HCT116 (cell line): ENCODE results near the gene TEKT3. TPM values are rescaled to one million over a fixed set of nuclear protein-coding genes. Genes with fewer than 3 reads are reported as not detected.

Experiments used
- ATAC-seq: fragments of 200-7000 bp; cut with Tn5 transposase; 2 replicates; pipeline ENCODE4 v1.9.1; 2020; ENCODE audit warnings: mild to moderate bottlenecking, moderate library complexity
- BruUV-seq: library from RNA; stranded (reverse); fragments of 400-500 nt; replicated peaks from 2 replicates; lab custom pipeline; 2021; lab: Mats Ljungman, UMichigan
- CTCF ChIA-PET: fragments of 300-600 bp; sonication (Branson Sonifier 250); formaldehyde crosslinking; loops from one replicate; lab custom pipeline; 2021; ENCODE audit warnings: antibody characterized with exemption; lab: Charles Lee
- POLR2A ChIA-PET: fragments of 300-600, 350-600 bp; sonication (Branson Sonifier 250); formaldehyde crosslinking; loops from one replicate; lab custom pipeline; 2021; ENCODE audit warnings: antibody characterized with exemption; lab: Charles Lee
- RAD21 ChIA-PET, 2 experiments: fragments of 300-600 bp; sonication (Branson Sonifier 250); formaldehyde crosslinking; loops; one replicate each; lab custom pipeline; 2023; ENCODE audit warnings: low total read pairs in 2 of 2; ENCODE audit not compliant: uncharacterized antibody in 2 of 2, unreplicated experiment in 2 of 2, low non-redundant PET in 1 of 2; lab: Charles Lee
- DNase-seq: peaks from one replicate; pipeline ENCODE4 v3.0.0-alpha.2; 2010; ENCODE audit warnings: low read depth, low spot score
- H2AFZ ChIP-seq: fragments of 200-600 bp; shearing (Covaris generic), sonication (generic); 2 replicates; pipeline ENCODE4 v1.6.1; 2017; ENCODE audit warnings: low read depth, mixed run types, mixed read lengths, antibody characterized with exemption, low read length; ENCODE audit not compliant: poor library complexity, severe bottlenecking
- H3K27ac ChIP-seq: 2 replicates; pipeline ENCODE4 v1.5.1; 2012; ENCODE audit warnings: low read depth, low read length
- H3K27me3 ChIP-seq: fragments of 200-600 bp; sonication (generic); 2 replicates; pipeline ENCODE4 v1.6.1; 2016; ENCODE audit warnings: mixed run types, low read length, mixed read lengths; ENCODE audit not compliant: insufficient read depth
- H3K36me3 ChIP-seq, 2 experiments: fragments of 200-500 bp in 1 of 2; fragments of 200-600 bp in 1 of 2; sonication (Bioruptor generic) in 1 of 2; sonication (generic) in 1 of 2; 2 replicates each; pipeline versions ENCODE4 v1.5.1 to v1.6.1; 2014 to 2016; ENCODE audit warnings: low read length in 2 of 2, inconsistent platforms in 1 of 2, mixed read lengths in 1 of 2, mixed run types in 1 of 2; ENCODE audit not compliant: insufficient read depth in 2 of 2, control insufficient read depth in 1 of 2
- H3K4me1 ChIP-seq, 2 experiments: fragments of 200-600 bp in 1 of 2; sonication (generic) in 1 of 2; 2 replicates each; pipeline versions ENCODE4 v1.5.1 to v1.6.1; 2012 to 2017; ENCODE audit warnings: low read length in 2 of 2, inconsistent platforms in 1 of 2, mild to moderate bottlenecking in 1 of 2, mixed read lengths in 1 of 2, mixed run types in 1 of 2, moderate library complexity in 1 of 2; ENCODE audit not compliant: insufficient read depth in 2 of 2, control insufficient read depth in 1 of 2
- H3K4me2 ChIP-seq: fragments of 200-600 bp; sonication (generic); 2 replicates; pipeline ENCODE4 v1.6.1; 2017; ENCODE audit warnings: mixed run types, low read length, mixed read lengths
- H3K4me3 ChIP-seq, 2 experiments: fragments of 200-600 bp in 1 of 2; sonication (generic) in 1 of 2; replicated peaks in 1 of 2; 2 replicates each; pipeline ENCODE4 v1.5.1; 2011 to 2016; ENCODE audit warnings: low read length in 2 of 2, control low read depth in 1 of 2, low read depth in 1 of 2, mild to moderate bottlenecking in 1 of 2, mixed read lengths in 1 of 2, mixed run types in 1 of 2
- H3K79me2 ChIP-seq: fragments of 200-600 bp; sonication (generic); 2 replicates; pipeline ENCODE4 v1.6.1; 2017; ENCODE audit warnings: mild to moderate bottlenecking, mixed run types, low read length, moderate library complexity, mixed read lengths; ENCODE audit not compliant: insufficient read depth
- H3K9ac ChIP-seq: fragments of 200-600 bp; sonication (generic); 2 replicates; pipeline ENCODE4 v1.6.1; 2016; ENCODE audit warnings: low read length, mixed read lengths
- H3K9me2 ChIP-seq: fragments of 200-600 bp; sonication (generic), shearing (Covaris generic); 2 replicates; pipeline ENCODE4 v1.6.1; 2017; ENCODE audit warnings: mixed run types, mild to moderate bottlenecking, moderate library complexity; ENCODE audit not compliant: insufficient read depth
- H3K9me3 ChIP-seq, 2 experiments: fragments of 200-500 bp in 1 of 2; fragments of 200-600 bp in 1 of 2; sonication (Bioruptor generic) in 1 of 2; sonication (generic) in 1 of 2; 2 replicates each; pipeline ENCODE4 v1.6.1; 2014 to 2017; ENCODE audit warnings: low read length in 2 of 2, mixed read lengths in 2 of 2, inconsistent platforms in 1 of 2, low read depth in 1 of 2, mild to moderate bottlenecking in 1 of 2, mixed run types in 1 of 2, moderate library complexity in 1 of 2; ENCODE audit not compliant: control insufficient read depth in 1 of 2, insufficient read depth in 1 of 2
- H4K20me1 ChIP-seq: fragments of 200-600 bp; sonication (generic), shearing (Covaris generic); 2 replicates; pipeline ENCODE4 v1.6.1; 2017; ENCODE audit warnings: mixed run types, mild to moderate bottlenecking, moderate library complexity; ENCODE audit not compliant: insufficient read depth
- CBX3 ChIP-seq: IDR thresholded peaks from 2 replicates; pipeline ENCODE4 v1.6.1; 2012; ENCODE audit warnings: low read depth
- CEBPB ChIP-seq: IDR thresholded peaks from 2 replicates; pipeline ENCODE4 v1.6.1; 2012; ENCODE audit warnings: low read depth
- EGR1 ChIP-seq: IDR thresholded peaks from 2 replicates; pipeline ENCODE4 v1.6.1; 2012; ENCODE audit warnings: low read depth
- ELF1 ChIP-seq: IDR thresholded peaks from 2 replicates; pipeline ENCODE4 v1.6.1; 2012; ENCODE audit warnings: low read depth, borderline replicate concordance
- EZH2phosphoT487 ChIP-seq: fragments of 200-600 bp; IDR thresholded peaks from 2 replicates; pipeline ENCODE4 v1.6.1; 2018; ENCODE audit warnings: antibody characterized with exemption, borderline replicate concordance
- FOSL1 ChIP-seq: IDR thresholded peaks from 2 replicates; pipeline ENCODE4 v1.6.1; 2012; ENCODE audit warnings: low read depth
- POLR2A ChIP-seq: IDR thresholded peaks from 2 replicates; pipeline ENCODE4 v1.7.0; 2011; ENCODE audit warnings: borderline replicate concordance; ENCODE audit not compliant: insufficient read depth, insufficient read length; ENCODE audit errors: extremely low read depth
- RAD21 ChIP-seq: IDR thresholded peaks from 2 replicates; pipeline ENCODE4 v1.6.1; 2012; ENCODE audit warnings: low read depth, mild to moderate bottlenecking
- SRF ChIP-seq: IDR thresholded peaks from 2 replicates; pipeline ENCODE4 v1.6.1; 2012; ENCODE audit warnings: low read depth
- TCF7L2 ChIP-seq: IDR thresholded peaks from 2 replicates; pipeline ENCODE4 v1.7.0; 2011; ENCODE audit warnings: borderline replicate concordance, inconsistent platforms; ENCODE audit not compliant: insufficient read depth, insufficient read length; ENCODE audit errors: extremely low read depth
- ZNF274 ChIP-seq: fragments of 200-500 bp; sonication (Bioruptor generic); IDR thresholded peaks from 2 replicates; pipeline ENCODE4 v1.6.1; 2014; ENCODE audit warnings: mild to moderate bottlenecking, low read depth, low read length, inconsistent platforms
- intact Hi-C: fragments of 100-400 bp; cut with micrococcal nuclease; formaldehyde crosslinking; loops from 2 replicates; pipeline ENCODE4 v1.10.0; 2022
- total RNA-seq: library from RNA; stranded (reverse); gene quantifications from one replicate; pipeline ENCODE4 v1.2.1, GENCODE V29; 2021; ENCODE audit not compliant: unreplicated experiment
- TF ChIP-seq, protein P1 (sequence below): IDR thresholded peaks from 2 replicates; pipeline ENCODE4 v1.6.1; 2012
- TF ChIP-seq, protein P2 (sequence below), 3 experiments: fragments of 200-600 bp in 1 of 3; sonication (generic) in 1 of 3; IDR thresholded peaks in 2 of 3; conservative IDR thresholded peaks in 1 of 3; 2 replicates each; pipeline ENCODE4 v1.5.1; 2012 to 2017; ENCODE audit warnings: low read depth in 2 of 3, low read length in 2 of 3, antibody characterized with exemption in 1 of 3, borderline replicate concordance in 1 of 3, control low read depth in 1 of 3, mild to moderate bottlenecking in 1 of 3, mixed read lengths in 1 of 3, mixed run types in 1 of 3, moderate library complexity in 1 of 3; ENCODE audit not compliant: insufficient read depth in 1 of 3

TEKT3 gene
- total RNA-seq, 1 experiment from 2014 or later, result 0.64 TPM

DNA sequence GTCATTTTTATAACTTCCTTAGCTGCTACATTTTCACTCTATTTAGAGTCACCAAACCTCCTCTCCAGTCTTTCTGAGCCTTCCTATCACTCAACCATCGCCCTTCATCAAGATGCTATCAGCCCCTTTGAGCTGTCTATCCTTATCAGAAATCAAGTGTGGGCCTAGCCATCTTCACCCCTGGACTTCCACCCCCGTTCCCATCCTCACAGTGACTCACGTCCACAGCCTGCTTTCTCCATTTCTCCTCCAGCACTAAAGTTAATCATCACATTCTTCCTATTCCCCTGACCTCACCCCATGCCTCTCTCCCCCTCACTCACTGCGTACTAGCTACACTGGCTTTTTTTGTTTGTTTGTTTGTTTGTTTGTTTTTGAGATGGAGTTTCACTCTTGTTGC, 2.4 kb upstream of the TEKT3 start:
- intact Hi-C loops, result no loop called here
- CTCF ChIA-PET, result no interaction called here
- no peaks in the 10 kb centered on the region for H3K9me3 ChIP-seq
- H3K4me1 ChIP-seq, result no peaks in the 10 kb centered on the region
- no peaks in the 10 kb centered on the region for H3K27me3 ChIP-seq
- no peak overlapping the region for H2AFZ ChIP-seq
- no TSS peak for BruUV-seq
- H3K79me2 ChIP-seq, result no peaks in the 10 kb centered on the region
- no peaks in the 10 kb centered on the region for H3K9me2 ChIP-seq
- POLR2A ChIA-PET, result no interaction called here
- H3K4me2 ChIP-seq, result no peak overlapping the region
- TF ChIP-seq POLR2A (no peak), ELF1 (no peak), CEBPB (no peak), FOSL1 (no peak), RAD21 (no peak), CBX3 (no peak), EGR1 (no peak)
- TF ChIP-seq, protein P1, sequence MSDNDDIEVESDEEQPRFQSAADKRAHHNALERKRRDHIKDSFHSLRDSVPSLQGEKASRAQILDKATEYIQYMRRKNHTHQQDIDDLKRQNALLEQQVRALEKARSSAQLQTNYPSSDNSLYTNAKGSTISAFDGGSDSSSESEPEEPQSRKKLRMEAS, result no peak
- TF ChIP-seq, protein P2, sequence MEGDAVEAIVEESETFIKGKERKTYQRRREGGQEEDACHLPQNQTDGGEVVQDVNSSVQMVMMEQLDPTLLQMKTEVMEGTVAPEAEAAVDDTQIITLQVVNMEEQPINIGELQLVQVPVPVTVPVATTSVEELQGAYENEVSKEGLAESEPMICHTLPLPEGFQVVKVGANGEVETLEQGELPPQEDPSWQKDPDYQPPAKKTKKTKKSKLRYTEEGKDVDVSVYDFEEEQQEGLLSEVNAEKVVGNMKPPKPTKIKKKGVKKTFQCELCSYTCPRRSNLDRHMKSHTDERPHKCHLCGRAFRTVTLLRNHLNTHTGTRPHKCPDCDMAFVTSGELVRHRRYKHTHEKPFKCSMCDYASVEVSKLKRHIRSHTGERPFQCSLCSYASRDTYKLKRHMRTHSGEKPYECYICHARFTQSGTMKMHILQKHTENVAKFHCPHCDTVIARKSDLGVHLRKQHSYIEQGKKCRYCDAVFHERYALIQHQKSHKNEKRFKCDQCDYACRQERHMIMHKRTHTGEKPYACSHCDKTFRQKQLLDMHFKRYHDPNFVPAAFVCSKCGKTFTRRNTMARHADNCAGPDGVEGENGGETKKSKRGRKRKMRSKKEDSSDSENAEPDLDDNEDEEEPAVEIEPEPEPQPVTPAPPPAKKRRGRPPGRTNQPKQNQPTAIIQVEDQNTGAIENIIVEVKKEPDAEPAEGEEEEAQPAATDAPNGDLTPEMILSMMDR (IDR thresholded peaks at IDR 0.05 in 2 of 3, conservative IDR thresholded peaks at IDR 0.05 in 1 of 3; ENCODE audit: borderline replicate concordance in 1 of 3, insufficient read depth in 1 of 3, low read depth in 2 of 3, low read length in 2 of 3), result no peak
- H3K27ac ChIP-seq, result no peak overlapping the region
- H4K20me1 ChIP-seq, result no peaks in the 10 kb centered on the region
- DNase-seq, result no peak
- RAD21 ChIA-PET, result no interaction called here
- no peaks in the 10 kb centered on the region for H3K36me3 ChIP-seq
- ATAC-seq, result no peak
- no peak overlapping the region for H3K9ac ChIP-seq
- H3K4me3 ChIP-seq, result no peak overlapping the region

GRCh38 chr17:15342460-15342859, 1.1 kb upstream of the TEKT3 start:
- no peak overlapping the region for H3K4me2 ChIP-seq
- intact Hi-C loops, result no loop called here
- no peaks in the 10 kb centered on the region for H3K27me3 ChIP-seq

More at GRCh38 chr17:15342460-15342859, 1.1 kb upstream of the TEKT3 start:
- ChIA-PET CTCF (no interaction called here), RAD21 (no interaction called here), POLR2A (no interaction called here)
- H4K20me1 ChIP-seq, result no peaks in the 10 kb centered on the region
- H3K9me2 ChIP-seq, result no peaks in the 10 kb centered on the region
- H3K4me1 ChIP-seq, result no peaks in the 10 kb centered on the region
- H3K79me2 ChIP-seq, result no peaks in the 10 kb centered on the region
- no peak for TF ChIP-seq ELF1
- no peak for TF ChIP-seq EZH2phosphoT487
- no peak for TF ChIP-seq SRF
- no peak for TF ChIP-seq TCF7L2
- TF ChIP-seq ZNF274, result no peak
- no peak for TF ChIP-seq EGR1
- no peak overlapping the region for H2AFZ ChIP-seq
- H3K36me3 ChIP-seq, result no peaks in the 10 kb centered on the region
- BruUV-seq, result no TSS peak
- no peak for DNase-seq
- H3K9me3 ChIP-seq, result no peaks in the 10 kb centered on the region
- H3K27ac ChIP-seq, result no peak overlapping the region
- no peak overlapping the region for H3K4me3 ChIP-seq
- no peak overlapping the region for H3K9ac ChIP-seq
- ATAC-seq, result no peak
